GM12878 (cell line): ENCODE results near the gene SLC50A1. TPM values are rescaled to one million over a fixed set of nuclear protein-coding genes. Genes with fewer than 3 reads are reported as not detected.

Experiments used
- ATAC-seq: fragments of 200-7000 bp; cut with Tn5 transposase; 3 replicates; pipeline ENCODE4 v1.9.1; 2020; ENCODE audit warnings: mild to moderate bottlenecking, moderate library complexity
- BruUV-seq: library from RNA; stranded (reverse); fragments of 400-500 nt; replicated peaks from 2 replicates; lab custom pipeline; 2021; lab: Mats Ljungman, UMichigan
- CTCF ChIA-PET: fragments of 300-600 bp; sonication (Branson Sonifier 250); formaldehyde crosslinking; extraction: SDS; loops from one replicate; lab custom pipeline; 2021; ENCODE audit warnings: inconsistent platforms; lab: Yijun Ruan, JAX
- POLR2A ChIA-PET: fragments of 350-600 bp; formaldehyde crosslinking; extraction: SDS; loops from one replicate; lab custom pipeline; 2021; ENCODE audit warnings: inconsistent platforms; lab: Charles Lee
- RAD21 ChIA-PET: fragments of 300-600 bp; sonication (Branson Sonifier 250); formaldehyde crosslinking; loops from one replicate; lab custom pipeline; 2023; ENCODE audit warnings: antibody characterized with exemption; ENCODE audit not compliant: unreplicated experiment; lab: Charles Lee
- SMC1A ChIA-PET: fragments of 300-600 bp; sonication (Branson Sonifier 250); formaldehyde crosslinking; loops from one replicate; lab custom pipeline; 2023; ENCODE audit not compliant: unreplicated experiment, uncharacterized antibody; lab: Charles Lee
- DNase-seq: peaks from one replicate; pipeline ENCODE4 v3.0.0-alpha.2; 2011; ENCODE audit warnings: low read depth, low spot score
- FAIRE-seq: peaks from 3 replicates; lab custom pipeline; 2011; peaks lifted over from hg19 to GRCh38; lab: Jason Lieb, UNC
- H2AFZ ChIP-seq: 2 replicates; pipeline ENCODE4 v1.6.0; 2011; ENCODE audit warnings: low read depth, low read length, control low read depth; ENCODE audit not compliant: control insufficient read depth
- H3K27ac ChIP-seq: 2 replicates; pipeline ENCODE4 v1.5.1; 2011; ENCODE audit warnings: control low read depth; ENCODE audit not compliant: control insufficient read depth, insufficient read depth
- H3K27me3 ChIP-seq, 2 experiments: replicated peaks in 1 of 2; 2 replicates each; pipeline versions ENCODE4 v1.6.0 to v1.6.1; 2011; ENCODE audit warnings: low read length in 1 of 2; ENCODE audit not compliant: control insufficient read depth in 2 of 2, insufficient read depth in 2 of 2
- H3K36me3 ChIP-seq, 2 experiments: 2 replicates each; pipeline ENCODE4 v1.5.1; 2011; ENCODE audit warnings: low read length in 1 of 2; ENCODE audit not compliant: control insufficient read depth in 2 of 2, insufficient read depth in 2 of 2
- H3K4me1 ChIP-seq: 2 replicates; pipeline ENCODE4 v1.6.1; 2011; ENCODE audit warnings: mild to moderate bottlenecking, low read length, moderate library complexity, mixed read lengths; ENCODE audit not compliant: control insufficient read depth, insufficient read depth
- H3K4me2 ChIP-seq: 2 replicates; pipeline ENCODE4 v1.6.0; 2011; ENCODE audit warnings: control low read depth; ENCODE audit not compliant: control insufficient read depth, insufficient read depth
- H3K4me3 ChIP-seq: fragments of 200-600 bp; sonication (generic); 2 replicates; pipeline ENCODE4 v1.5.1; 2016
- H3K79me2 ChIP-seq: 2 replicates; pipeline ENCODE4 v1.6.0; 2011; ENCODE audit warnings: low read length; ENCODE audit not compliant: control insufficient read depth, insufficient read depth
- H3K9ac ChIP-seq: 2 replicates; pipeline ENCODE4 v1.8.0; 2011; ENCODE audit warnings: low read length, control low read depth, mixed read lengths; ENCODE audit not compliant: control insufficient read depth, insufficient read depth
- H3K9me3 ChIP-seq: replicated peaks from 3 replicates; pipeline ENCODE4 v1.5.1; 2011; ENCODE audit warnings: mild to moderate bottlenecking, low read length; ENCODE audit not compliant: control insufficient read depth, insufficient read depth
- H4K20me1 ChIP-seq: 2 replicates; pipeline ENCODE4 v1.6.0; 2011; ENCODE audit not compliant: control insufficient read depth, insufficient read depth
- CBX3 ChIP-seq: fragments of 200-600 bp; sonication (generic); IDR thresholded peaks from 2 replicates; pipeline ENCODE4 v1.6.1; 2016; ENCODE audit warnings: low read depth, borderline replicate concordance
- CTCF ChIP-seq, 3 experiments: IDR thresholded peaks in 2 of 3; conservative IDR thresholded peaks in 1 of 3; 2 replicates each; pipeline ENCODE4 v1.5.1; 2011; ENCODE audit warnings: low read depth in 3 of 3, low read length in 3 of 3, mild to moderate bottlenecking in 3 of 3, control low read depth in 2 of 3, moderate library complexity in 2 of 3, inconsistent platforms in 1 of 3, mixed read lengths in 1 of 3; ENCODE audit not compliant: control insufficient read depth in 2 of 3, insufficient read depth in 1 of 3; ENCODE audit errors: extremely low read depth in 1 of 3
- GATAD2B ChIP-seq: fragments of 450-650 bp; conservative IDR thresholded peaks from 2 replicates; pipeline ENCODE4 v1.6.1; 2017; ENCODE audit warnings: low read depth, mild to moderate bottlenecking, moderate library complexity
- HCFC1 ChIP-seq: fragments of 150-350 bp; IDR thresholded peaks from 2 replicates; pipeline ENCODE4 v1.6.1; 2014; ENCODE audit warnings: low read length
- HDGF ChIP-seq: fragments of 450-650 bp; IDR thresholded peaks from 2 replicates; pipeline ENCODE4 v1.6.1; 2016; ENCODE audit warnings: antibody characterized with exemption
- MEF2B ChIP-seq: fragments of 450-650 bp; IDR thresholded peaks from 2 replicates; pipeline ENCODE4 v1.6.1; 2018; ENCODE audit warnings: mild to moderate bottlenecking, moderate library complexity; ENCODE audit not compliant: partially characterized antibody, poor library complexity, severe bottlenecking
- MTA2 ChIP-seq: fragments of 450-650 bp; IDR thresholded peaks from 2 replicates; pipeline ENCODE4 v1.6.1; 2016; ENCODE audit warnings: low read depth, mild to moderate bottlenecking, moderate library complexity
- MXI1 ChIP-seq: fragments of 150-350 bp; IDR thresholded peaks from 2 replicates; pipeline ENCODE4 v1.6.1; 2011; ENCODE audit warnings: low read depth, mild to moderate bottlenecking, inconsistent platforms, low read length, improper control_type of control experiment
- WGBS: methylation state at CpG from one replicate; pipeline ENCODE4 v1.1.6; 2016; ENCODE audit warnings: low lambda C conversion rate; ENCODE audit not compliant: insufficient replicate concordance, insufficient coverage; ENCODE audit errors: missing lambda C conversion rate; 5-methylcytosine and 5-hydroxymethylcytosine counted together
- in situ Hi-C: fragments of 300-500 bp; cut with MboI; formaldehyde crosslinking; loops from 9 replicates; pipeline ENCODE4 v1.14.3; 2018; ENCODE audit warnings: mixed read lengths
- intact Hi-C: fragments of 100-400 bp; cut with micrococcal nuclease; formaldehyde crosslinking; loops from one replicate; pipeline ENCODE4 v1.14.2; 2022; ENCODE audit not compliant: unreplicated experiment
- polyA plus RNA-seq, 11 experiments: library from polyadenylated mRNA; depleted of rRNA in 4 of 11; unstranded in 6 of 11; stranded (reverse) in 5 of 11; fragments of >200 nt; fragmentation: Nextera tagmentation in 4 of 11; fragmentation: Illumina TruSeq in 1 of 11; extraction: Ambion mirVana in 4 of 11; extraction: Trizol in 1 of 11; gene quantifications; 1 replicate in 1 of 11; 2 replicates in 10 of 11; pipeline versions ENCODE4 v1.2.1 to v1.2.3, GENCODE V29; 2011 to 2016; ENCODE audit warnings: inconsistent platforms in 2 of 11, missing spikeins in 2 of 11, low read depth in 1 of 11
- total RNA-seq, 4 experiments: library from RNA; depleted of rRNA in 3 of 4; stranded (reverse); fragments of >200 nt in 3 of 4; fragmentation: Illumina TruSeq in 1 of 4; extraction: Trizol in 1 of 4; gene quantifications; 2 replicates each; pipeline versions ENCODE4 v1.2.1 to v1.2.3, GENCODE V29; 2013 to 2021

SLC50A1 gene
- total and polyA plus RNA-seq, 10 of the 15 experiments (the other 5 are each of a cell fraction or from before 2014, with no cell fraction given) = 32.5 to 85.6 (median 54.0) TPM

- no peak for TF ChIP-seq CTCF (IDR thresholded peaks at IDR 0.05 in 2 of 3, conservative IDR thresholded peaks at IDR 0.05 in 1 of 3; ENCODE audit: control insufficient read depth in 2 of 3, extremely low read depth in 1 of 3, insufficient read depth in 1 of 3, low read depth in 3 of 3, low read length in 3 of 3)
- TF ChIP-seq MXI1 = no peak
- no peak for TF ChIP-seq GATAD2B
Measured at GRCh38 chr1:155130272-155131006, 5.2 kb upstream of the SLC50A1 start (continued).

DNA sequence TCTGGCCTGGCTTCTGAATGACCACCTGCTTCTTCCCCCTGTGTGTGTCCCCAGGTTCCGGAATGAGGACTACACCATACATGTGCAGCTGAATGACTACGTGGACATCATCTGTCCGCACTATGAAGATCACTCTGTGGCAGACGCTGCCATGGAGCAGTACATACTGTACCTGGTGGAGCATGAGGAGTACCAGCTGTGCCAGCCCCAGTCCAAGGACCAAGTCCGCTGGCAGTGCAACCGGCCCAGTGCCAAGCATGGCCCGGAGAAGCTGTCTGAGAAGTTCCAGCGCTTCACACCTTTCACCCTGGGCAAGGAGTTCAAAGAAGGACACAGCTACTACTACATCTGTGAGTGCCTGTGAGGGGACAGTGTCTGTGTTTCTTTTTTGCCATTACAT is 4.4 kb upstream of the SLC50A1 start:
- Histone ChIP-seq H3K36me3 (no peaks in the 10 kb centered on the region), H2AFZ (no peak overlapping the region), H3K27me3 (peaks cover 13 to 22% of the 10 kb centered on the region in 2 experiments), H3K4me2 (no peak overlapping the region), H3K4me3 (no peak overlapping the region), H3K9me3 (no peaks in the 10 kb centered on the region), H3K27ac (no peak overlapping the region), H3K4me1 (peaks cover 14% of the 10 kb centered on the region), H3K79me2 (peaks cover 4% of the 10 kb centered on the region), H3K9ac (no peak overlapping the region), H4K20me1 (no peaks in the 10 kb centered on the region)
- ATAC-seq (no peak), FAIRE-seq (no peak), DNase-seq (no peak)
- RAD21 ChIA-PET = no interaction called here
- WGBS = 89% methylated on average over 8 of the region's 8 CpGs
- no TSS peak for BruUV-seq
- SMC1A ChIA-PET = interaction anchor here (1.2 to 1.5 kb wide), 2 partner anchors 25 to 41 kb away, joined by 3 to 5 read pairs; no protein-coding TSS in a partner anchor
- CTCF ChIA-PET = interaction anchor here (0.7 to 2.2 kb wide), 6 partner anchors 19 to 46 kb away, joined by 3 to 9 read pairs (median 4); no protein-coding TSS in a partner anchor
- POLR2A ChIA-PET = no interaction called here
- in situ Hi-C loops (no loop called here), intact Hi-C loops (no loop called here)
- TF ChIP-seq MTA2 (no peak), CBX3 (no peak), MEF2B (no peak), CTCF (IDR thresholded peaks at IDR 0.05 in 2 of 3, conservative IDR thresholded peaks at IDR 0.05 in 1 of 3; ENCODE audit: control insufficient read depth in 2 of 3, extremely low read depth in 1 of 3, insufficient read depth in 1 of 3, low read depth in 3 of 3, low read length in 3 of 3) (no peak), HDGF (no peak), HCFC1 (no peak)
